GM18520 (cell line): ENCODE measurements around the gene SLC10A2.
"Not testable (repeated sequence)": the region's sequence is repeated elsewhere in the genome, so short reads cannot be mapped to it uniquely, and the experiment has no call there.

Source experiments
- ATAC-seq: cut with Tn5 transposase; IDR thresholded peaks from one replicate; pipeline ENCODE4 v1.9.1; 2021; ENCODE audit not compliant: unreplicated experiment

The SLC10A2 gene

GRCh38 chr13:103066079-103066780 lies at the start of gene SLC10A2:
Gene SLC10A2, minus strand, starts transcription at chr13:103066417. Its CDS starts 168 bp downstream, at chr13:103066249.
- no peak for ATAC-seq

DNA sequence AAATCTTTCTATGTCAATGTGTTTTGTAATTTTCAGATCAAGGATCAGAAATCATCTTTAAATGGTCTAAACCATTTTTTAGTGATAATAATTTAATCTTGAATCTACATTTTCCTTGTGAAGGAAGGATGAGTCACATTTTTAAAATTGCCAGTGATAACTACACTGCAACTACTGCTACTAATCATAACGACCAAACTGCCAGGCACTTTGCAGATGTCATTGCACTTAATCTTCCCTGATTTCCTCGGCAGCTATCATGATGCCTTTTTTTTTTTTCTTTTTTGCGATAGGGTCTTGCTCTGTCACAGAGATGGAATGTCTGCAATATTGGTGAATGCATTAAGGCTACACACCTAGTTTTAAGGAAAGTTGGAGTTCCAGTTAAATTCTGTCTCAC lies 41.4 kb upstream of the SLC10A2 start:
- ATAC-seq, result no peak

DNA sequence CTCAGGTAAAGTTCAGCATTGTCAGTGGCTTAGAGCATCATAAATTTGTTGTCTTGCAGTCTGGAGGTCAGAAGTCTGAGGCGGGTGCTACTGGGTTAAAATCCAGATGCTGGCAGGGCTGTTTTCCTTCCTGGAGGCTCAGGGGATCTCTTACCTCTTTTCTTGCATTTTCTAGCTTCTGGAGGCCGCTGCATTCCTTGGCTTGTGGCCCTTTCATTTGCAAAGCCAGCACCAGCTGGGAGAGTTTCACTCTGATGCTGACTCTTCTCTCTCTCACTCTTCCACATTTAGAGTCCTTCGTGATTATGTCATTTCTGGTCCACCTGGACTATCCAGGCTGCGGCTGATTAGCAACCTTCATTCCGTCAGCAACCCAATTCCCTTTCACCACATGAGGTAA lies 38.1 kb upstream of the SLC10A2 start:
- no peak for ATAC-seq

DNA sequence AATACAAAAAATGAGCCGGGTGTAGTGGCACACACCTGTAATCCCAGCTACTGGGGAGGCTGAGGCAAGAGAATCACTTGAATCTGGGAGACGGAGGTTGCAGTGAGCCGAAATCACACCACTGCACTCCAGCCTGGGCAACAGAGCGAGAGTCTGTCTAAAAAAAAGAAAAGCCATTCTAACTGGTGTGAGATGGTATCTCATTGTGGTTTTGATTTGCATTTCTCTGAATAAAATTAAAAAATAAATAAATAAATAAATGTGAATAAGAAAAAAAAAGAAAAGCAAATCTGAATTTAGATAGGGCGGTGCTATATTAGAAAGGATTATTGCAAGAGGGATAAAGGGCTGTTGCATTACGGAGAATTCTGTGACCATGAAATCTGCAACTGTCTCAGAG lies 37.2 kb upstream of the SLC10A2 start:
- ATAC-seq, result not testable (repeated sequence)

DNA sequence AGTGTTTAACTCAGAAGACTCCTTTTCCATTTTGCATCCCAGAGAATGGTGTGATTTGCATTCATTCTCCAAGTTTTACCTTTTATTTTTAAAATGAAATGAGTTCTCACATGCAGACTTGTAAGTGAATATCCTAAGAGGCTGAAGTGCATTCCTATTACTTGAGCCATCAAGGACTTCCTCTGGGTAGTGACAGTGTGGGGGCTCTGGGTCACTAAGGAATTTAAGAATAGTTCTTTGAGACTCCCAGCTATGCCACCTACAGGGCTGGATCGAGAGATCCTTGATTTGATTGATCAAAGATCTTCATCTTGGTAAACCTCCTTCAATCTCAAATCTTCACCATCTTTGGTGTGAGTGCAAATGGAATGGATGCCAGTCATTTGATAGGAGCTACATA lies 36.3 kb upstream of the SLC10A2 start:
- ATAC-seq, result no peak

DNA sequence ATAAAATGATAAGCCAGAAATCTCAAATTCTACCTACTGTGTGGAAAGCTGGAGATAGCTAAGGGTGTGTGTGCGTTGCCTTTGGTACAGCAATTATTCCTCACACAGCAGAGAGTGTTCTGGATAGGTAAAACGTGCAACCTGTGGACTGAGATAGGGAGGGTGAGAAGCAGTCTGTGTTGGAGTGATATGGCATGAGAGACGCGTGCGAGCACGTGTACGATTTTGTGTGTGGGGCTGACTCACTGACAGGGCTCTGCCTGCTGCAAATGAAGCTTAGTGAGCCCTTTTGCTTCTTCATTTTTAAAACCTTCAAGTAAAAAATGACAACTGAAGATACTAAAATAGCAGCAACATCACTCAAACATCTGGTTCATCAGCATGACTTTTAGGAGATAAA lies 35.7 kb upstream of the SLC10A2 start:
- ATAC-seq, result no peak

DNA sequence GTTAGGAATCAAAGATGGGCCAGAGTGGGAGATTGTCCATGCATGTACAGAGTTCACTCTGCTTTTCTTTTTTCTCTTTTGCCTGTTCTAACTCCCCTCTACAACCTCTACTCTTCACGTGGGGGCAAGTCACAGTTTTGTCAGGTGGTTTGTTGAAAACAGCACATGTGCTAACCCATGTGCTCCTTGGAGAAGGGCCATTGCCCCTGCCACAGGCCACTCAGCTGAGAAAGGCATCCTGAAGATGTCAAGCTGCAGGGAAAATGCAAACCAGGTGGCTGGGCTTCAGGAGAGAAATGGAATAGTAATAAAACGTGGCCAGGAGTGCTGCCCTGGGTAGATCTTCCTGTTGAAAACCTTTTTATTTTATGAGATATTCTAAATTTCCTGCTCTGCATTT lies 35.3 kb upstream of the SLC10A2 start:
- no peak for ATAC-seq

DNA sequence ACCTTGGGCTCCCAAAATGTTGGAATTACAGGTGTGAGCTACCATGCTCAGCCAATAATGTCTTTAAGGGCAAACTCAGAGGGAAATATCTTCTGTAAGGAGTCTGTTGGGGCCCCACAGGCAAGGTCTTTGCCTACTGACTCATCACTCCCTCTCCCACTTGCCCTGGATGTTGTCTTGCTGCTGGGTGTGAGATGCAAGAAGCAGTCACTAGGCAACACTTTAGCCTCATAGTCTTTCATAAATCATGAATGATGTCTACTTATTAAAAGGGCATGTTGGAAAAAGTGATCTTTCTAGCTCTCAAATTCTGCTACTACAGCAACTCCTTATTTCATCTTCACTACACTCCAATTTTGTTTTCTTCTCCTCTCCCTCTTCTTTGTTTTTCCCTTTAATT lies 34.6 kb upstream of the SLC10A2 start:
- no peak for ATAC-seq

GRCh38 chr13:103099722-103100293 lies 33.6 kb upstream of the SLC10A2 start:
- no peak for ATAC-seq

- ATAC-seq, result no peak
Measured at GRCh38 chr13:103098535-103098934, 32.3 kb upstream of the SLC10A2 start.

DNA sequence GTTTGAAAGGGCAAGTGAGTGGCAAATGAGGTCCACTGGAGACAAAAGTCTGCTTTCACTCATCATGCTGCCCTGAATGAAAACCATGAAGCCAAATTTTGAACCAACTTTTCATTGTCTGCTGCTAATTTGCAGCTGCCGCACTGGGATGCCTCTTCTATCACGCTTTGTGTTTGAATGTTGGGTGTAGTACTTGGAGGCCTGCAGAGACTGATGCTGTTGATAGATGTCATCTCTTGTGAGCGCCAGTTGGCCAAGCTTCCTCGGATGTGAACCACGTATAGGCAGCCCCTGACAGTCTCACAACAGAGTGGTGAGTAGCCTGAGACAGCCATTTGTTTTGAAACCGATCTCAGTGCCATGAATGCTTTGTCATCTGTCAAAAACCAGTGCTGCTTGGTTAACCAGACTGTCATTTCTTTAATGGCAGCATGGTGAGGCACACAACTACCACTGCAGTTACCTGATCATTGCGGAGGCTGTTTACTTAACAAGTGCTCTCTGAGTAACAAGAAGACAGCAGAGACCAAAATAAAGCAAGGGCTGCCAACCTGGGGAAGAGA lies 31.2 kb upstream of the SLC10A2 start:
- ATAC-seq, result no peak

DNA sequence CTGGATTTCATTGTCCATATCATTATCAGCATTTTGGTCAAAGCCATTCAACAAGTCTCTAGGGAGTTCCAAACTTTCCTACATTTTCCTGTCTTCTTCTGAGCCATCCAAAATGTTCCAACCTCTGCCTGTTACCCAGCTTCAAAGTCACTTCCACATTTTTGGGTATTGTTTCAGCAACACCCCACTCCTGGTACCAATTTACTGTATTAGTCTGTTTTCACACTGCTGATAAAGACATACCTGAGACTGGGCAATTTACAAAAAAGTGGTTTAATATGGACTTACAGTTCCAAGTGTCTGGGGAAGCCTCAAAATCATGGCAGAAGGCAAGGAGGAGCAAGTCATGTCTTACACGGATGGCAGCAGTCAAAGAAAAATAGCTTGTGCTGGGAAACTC lies 27.4 kb upstream of the SLC10A2 start:
- not testable (repeated sequence) for ATAC-seq

DNA sequence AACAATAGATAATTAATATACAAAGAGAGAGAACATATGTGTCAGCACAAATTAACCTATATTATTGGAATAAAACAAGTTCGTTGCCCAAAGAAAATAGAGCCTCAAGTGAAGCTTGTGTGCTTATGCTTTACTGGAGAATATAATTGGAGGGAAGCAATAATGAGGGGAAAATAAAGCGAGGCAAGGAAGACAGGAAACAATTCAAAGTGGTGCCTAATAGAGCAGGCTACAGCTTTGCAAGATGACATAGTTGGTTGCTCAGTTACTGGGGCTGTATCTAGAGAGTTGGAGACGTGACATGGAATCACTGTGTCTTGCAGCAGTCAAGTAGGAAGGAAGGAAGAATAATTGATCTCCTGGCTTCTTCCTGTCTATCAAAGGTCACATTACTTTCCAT lies 21.1 kb upstream of the SLC10A2 start:
- ATAC-seq, result no peak

GRCh38 chr13:103081435-103081834 lies 15.2 kb upstream of the SLC10A2 start:
- no peak for ATAC-seq

- ATAC-seq, result peak; percentile 84
Measured at GRCh38 chr13:103078158-103078557, 11.9 kb upstream of the SLC10A2 start.

- no peak for ATAC-seq
Measured at GRCh38 chr13:103068836-103069235, 2.6 kb upstream of the SLC10A2 start.

GRCh38 chr13:103067751-103068555 lies 1.7 kb upstream of the SLC10A2 start:
- ATAC-seq, result peak; percentile 73

GRCh38 chr13:103066781-103067345 lies 646 bp upstream of the SLC10A2 start:
- no peak for ATAC-seq

- ATAC-seq, result no peak
Measured at GRCh38 chr13:103063376-103063775, 2.8 kb downstream of the SLC10A2 start.

- no peak for ATAC-seq
Measured at GRCh38 chr13:103062079-103062478, 4.1 kb downstream of the SLC10A2 start.

DNA sequence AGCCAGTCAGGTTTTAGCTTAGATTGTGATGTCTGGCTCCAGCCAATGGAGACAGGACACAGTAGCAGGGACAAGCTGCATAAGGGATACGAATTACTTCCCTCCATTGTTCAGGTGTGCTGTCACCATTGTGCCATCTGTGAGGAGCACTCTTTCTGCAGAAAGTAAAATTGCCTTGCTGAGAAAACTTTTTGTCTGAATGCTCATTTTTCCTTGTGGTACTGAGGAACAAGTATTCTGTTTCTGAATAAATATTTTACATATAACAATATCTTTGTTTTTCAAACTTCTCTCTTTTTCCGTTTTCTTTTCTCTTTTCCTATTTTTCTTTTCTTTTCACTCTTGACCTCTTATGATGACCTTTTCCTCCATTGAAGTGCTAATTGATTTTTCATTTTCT lies 10.2 kb downstream of the SLC10A2 start:
- no peak for ATAC-seq
